Neural progenitor cell (in vitro differentiated cells): Measurements from ENCODE around the gene SLC35E1.

Experiments
- EZH2 ChIP-seq: fragments of 200-600 bp; sonication (generic); IDR thresholded peaks from 2 replicates; pipeline ENCODE4 v1.6.1; 2017; ENCODE audit warnings: antibody characterized with exemption, mild to moderate bottlenecking, moderate library complexity
- EZH2phosphoT487 ChIP-seq: fragments of 200-600 bp; sonication (generic); IDR thresholded peaks from 2 replicates; pipeline ENCODE4 v1.6.1; 2017; ENCODE audit warnings: antibody characterized with exemption
- TF ChIP-seq, protein P1 (sequence below): fragments of 200-600 bp; sonication (generic); IDR thresholded peaks from 2 replicates; pipeline ENCODE4 v1.5.1; 2017; ENCODE audit warnings: antibody characterized with exemption, mild to moderate bottlenecking

DNA sequence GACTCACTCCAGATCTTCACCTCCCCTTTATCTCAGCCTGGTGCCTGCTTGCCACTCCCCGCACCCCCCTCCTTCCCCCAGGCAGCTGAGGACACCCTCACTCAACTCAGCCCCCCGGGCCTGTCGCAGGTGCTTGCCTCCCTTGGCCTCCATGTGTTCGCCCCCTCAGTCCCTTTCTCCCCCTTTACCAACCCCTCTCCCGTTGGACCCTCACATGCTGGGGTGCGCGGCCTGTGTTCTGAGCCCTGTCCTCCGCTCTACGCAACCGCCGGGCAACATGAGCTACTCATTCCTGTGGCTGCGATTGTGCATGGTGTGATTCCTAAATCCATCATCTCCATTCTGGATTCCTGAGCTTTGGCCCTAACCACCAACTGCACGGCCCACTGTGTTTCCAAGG lies 35.1 kb downstream of the SLC35E1 start:
- TF ChIP-seq EZH2phosphoT487 (no peak), EZH2 (no peak)
- TF ChIP-seq, protein P1, sequence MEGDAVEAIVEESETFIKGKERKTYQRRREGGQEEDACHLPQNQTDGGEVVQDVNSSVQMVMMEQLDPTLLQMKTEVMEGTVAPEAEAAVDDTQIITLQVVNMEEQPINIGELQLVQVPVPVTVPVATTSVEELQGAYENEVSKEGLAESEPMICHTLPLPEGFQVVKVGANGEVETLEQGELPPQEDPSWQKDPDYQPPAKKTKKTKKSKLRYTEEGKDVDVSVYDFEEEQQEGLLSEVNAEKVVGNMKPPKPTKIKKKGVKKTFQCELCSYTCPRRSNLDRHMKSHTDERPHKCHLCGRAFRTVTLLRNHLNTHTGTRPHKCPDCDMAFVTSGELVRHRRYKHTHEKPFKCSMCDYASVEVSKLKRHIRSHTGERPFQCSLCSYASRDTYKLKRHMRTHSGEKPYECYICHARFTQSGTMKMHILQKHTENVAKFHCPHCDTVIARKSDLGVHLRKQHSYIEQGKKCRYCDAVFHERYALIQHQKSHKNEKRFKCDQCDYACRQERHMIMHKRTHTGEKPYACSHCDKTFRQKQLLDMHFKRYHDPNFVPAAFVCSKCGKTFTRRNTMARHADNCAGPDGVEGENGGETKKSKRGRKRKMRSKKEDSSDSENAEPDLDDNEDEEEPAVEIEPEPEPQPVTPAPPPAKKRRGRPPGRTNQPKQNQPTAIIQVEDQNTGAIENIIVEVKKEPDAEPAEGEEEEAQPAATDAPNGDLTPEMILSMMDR, result no peak
